ENCODE data around the gene MAML1. TPM values are rescaled to one million over a fixed set of nuclear protein-coding genes. Genes with fewer than 3 reads are reported as not detected.
A peak's percentile ranks its signal among the peaks of the same experiment; 100 is the strongest.
"Not testable (repeated sequence)": the region's sequence is repeated elsewhere in the genome, so short reads cannot be mapped to it uniquely, and the experiment has no call there.

Gene MAML1
- total RNA-seq, 4 donors from 2014 or later, result 27.0 to 38.1 (median 31.9) TPM

- no peaks in the 10 kb centered on the region for H3K27me3 ChIP-seq
- TF ChIP-seq EP300 (IDR thresholded peaks at IDR 0.05), result no peak
- no peak for TF ChIP-seq POLR2A (IDR thresholded peaks at IDR 0.05)
- no peak for TF ChIP-seq CTCF (IDR thresholded peaks at IDR 0.05)
- 74 to 76% methylated on average over 11 of the region's 12 CpGs for WGBS, 2 donors
Observed at GRCh38 chr5:179786861-179787260, 54.2 kb downstream of the MAML1 start.

GRCh38 chr5:179788193-179788854, 55.7 kb downstream of the MAML1 start:
- H3K27me3 ChIP-seq, result no peaks in the 10 kb centered on the region
- H3K4me1 ChIP-seq, result peaks cover 0 to 12% (median 5%) of the 10 kb centered on the region in 4 donors
- H3K4me3 ChIP-seq, result no peak overlapping the region
- no peak for DNase-seq (ENCODE audit: low spot score in 2 of 2)
- TF ChIP-seq EP300 (IDR thresholded peaks at IDR 0.05) (no peak), CTCF (IDR thresholded peaks at IDR 0.05) (no peak), POLR2A (IDR thresholded peaks at IDR 0.05) (no peak)
- WGBS, 2 donors, result 93 to 100% methylated on average over 7 of the region's 7 CpGs
- peaks cover 0 to 5% (median 0%) of the 10 kb centered on the region in 3 donors for H3K36me3 ChIP-seq
- no peak overlapping the region for H3K27ac ChIP-seq
- no peaks in the 10 kb centered on the region for H3K9me3 ChIP-seq

More at GRCh38 chr5:179786861-179787260, 54.2 kb downstream of the MAML1 start:
- Histone ChIP-seq H3K36me3 (peaks cover 0 to 5% (median 0%) of the 10 kb centered on the region in 3 donors), H3K9me3 (no peaks in the 10 kb centered on the region), H3K4me1 (no peaks in the 10 kb centered on the region), H3K27ac (no peak overlapping the region), H3K4me3 (no peak overlapping the region)
- no peak for DNase-seq (ENCODE audit: low spot score in 2 of 2)

DNA sequence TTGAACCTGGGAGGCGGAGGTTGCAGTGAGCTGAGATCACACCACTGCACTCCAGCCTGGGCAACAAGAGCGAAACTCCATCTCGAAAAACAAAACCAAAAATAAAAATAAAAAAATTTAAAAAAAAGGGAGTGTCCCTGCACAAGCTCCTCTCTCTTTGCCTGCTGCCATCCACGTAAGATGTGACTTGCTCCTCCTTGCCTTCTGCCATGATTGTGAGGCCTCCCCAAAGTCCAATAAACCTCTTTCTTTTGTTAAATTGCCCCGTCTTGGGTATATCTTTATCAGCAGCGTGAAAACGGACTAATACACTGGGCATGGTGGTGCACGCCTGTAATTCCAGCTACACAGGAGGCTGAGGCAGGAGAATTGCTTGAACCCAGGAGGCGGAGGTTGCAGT, 56.7 kb downstream of the MAML1 start:
- 92 to 97% methylated on average over 9 of the region's 9 CpGs for WGBS, 2 donors
- H3K27ac ChIP-seq; H3K27me3 ChIP-seq; H3K4me3 ChIP-seq; H3K36me3 ChIP-seq; H3K9me3 ChIP-seq; DNase-seq (ENCODE audit: low spot score in 2 of 2): not testable (repeated sequence)
- H3K4me1 ChIP-seq, result peaks cover 0 to 22% (median 14%) of the 10 kb centered on the region in 4 donors

- no peak for DNase-seq (ENCODE audit: low spot score in 2 of 2)
- Histone ChIP-seq H3K4me3 (no peak overlapping the region), H3K4me1 (peaks cover 0 to 46% (median 37%) of the 10 kb centered on the region in 4 donors), H3K27me3 (no peaks in the 10 kb centered on the region), H3K9me3 (no peaks in the 10 kb centered on the region), H3K27ac (peak overlapping the region in 3 of 4 donors; percentile 65 to 92 (median 80)), H3K36me3 (peaks cover 0 to 2% (median 0%) of the 10 kb centered on the region in 3 donors)
- no peak for TF ChIP-seq CTCF (IDR thresholded peaks at IDR 0.05)
- WGBS, 2 donors, result 58% methylated on average over 11 to 15 of the region's 15 CpGs
Observed at GRCh38 chr5:179791881-179792611, 59.4 kb downstream of the MAML1 start.

DNA sequence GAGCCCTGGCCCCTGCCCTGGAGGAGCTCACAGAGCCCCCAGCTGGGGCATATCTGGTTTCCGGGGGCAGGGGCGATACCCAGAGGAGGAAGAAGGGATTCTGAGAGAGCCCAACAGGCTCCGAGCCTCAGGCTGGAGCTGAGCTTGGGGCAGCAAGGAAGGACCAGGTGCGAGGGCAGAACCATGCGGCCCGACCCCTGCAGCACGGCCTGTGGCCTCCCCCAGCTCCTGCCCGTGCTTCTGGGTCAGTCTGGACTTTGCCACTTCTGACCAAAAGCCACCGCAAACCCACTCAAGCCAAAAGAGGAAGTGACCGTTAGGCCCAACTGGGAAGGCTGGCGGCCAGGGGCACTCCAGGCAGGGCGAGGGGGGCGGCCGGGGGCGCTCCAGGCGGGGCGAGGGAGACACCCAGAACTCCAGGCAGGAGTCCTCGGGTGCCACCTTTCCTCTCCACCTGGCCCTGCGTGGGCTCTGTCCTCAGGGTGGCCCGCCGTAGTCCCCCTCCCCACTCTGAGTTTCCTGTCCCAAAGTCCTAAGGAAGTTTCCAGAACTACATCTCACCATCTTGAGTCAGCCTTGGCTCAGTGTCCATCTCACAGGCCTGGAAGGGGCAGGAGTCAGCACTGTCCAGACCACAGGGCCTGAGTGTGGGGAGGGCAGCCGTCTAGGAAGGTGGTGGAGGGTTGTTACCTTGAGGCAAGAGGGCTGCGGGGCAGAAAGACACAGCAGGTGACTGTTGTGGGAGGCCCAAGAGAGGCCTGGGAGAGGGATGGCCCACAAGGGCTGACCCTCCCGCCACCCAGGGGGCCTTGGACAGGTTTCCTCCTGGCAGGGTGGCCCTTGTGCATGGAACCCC, 60.2 kb downstream of the MAML1 start:
- H3K9me3 ChIP-seq, result no peaks in the 10 kb centered on the region
- no peaks in the 10 kb centered on the region for H3K27me3 ChIP-seq
- H3K36me3 ChIP-seq, result peaks cover 0 to 10% (median 0%) of the 10 kb centered on the region in 3 donors
- no peak overlapping the region for H3K4me3 ChIP-seq
- peak overlapping the region; percentile 11 to 92 (median 72) for H3K27ac ChIP-seq
- 73 to 82% methylated on average over 23 to 24 of the region's 24 CpGs for WGBS, 2 donors
- no peak for DNase-seq (ENCODE audit: low spot score in 2 of 2)
- no peak for TF ChIP-seq POLR2A (IDR thresholded peaks at IDR 0.05)
- no peak for TF ChIP-seq EP300 (IDR thresholded peaks at IDR 0.05)
- no peak for TF ChIP-seq CTCF (IDR thresholded peaks at IDR 0.05)
- peaks cover 0 to 50% (median 39%) of the 10 kb centered on the region in 4 donors for H3K4me1 ChIP-seq
